HG03378 (cell line): ENCODE data around the gene DAAM1.
A peak's percentile ranks its signal among the peaks of the same experiment; 100 is the strongest.

ENCODE experiments used
- ATAC-seq: cut with Tn5 transposase; IDR thresholded peaks from one replicate; pipeline ENCODE4 v1.9.1; 2021; ENCODE audit warnings: mild to moderate bottlenecking, moderate library complexity; ENCODE audit not compliant: unreplicated experiment

The DAAM1 gene

GRCh38 chr14:59336706-59337105, 148.2 kb downstream of the DAAM1 start:
- ATAC-seq: no peak

- ATAC-seq: no peak
Measured at GRCh38 chr14:59337141-59337611, 148.7 kb downstream of the DAAM1 start.

GRCh38 chr14:59338761-59339160, 150.3 kb downstream of the DAAM1 start:
- ATAC-seq: no peak

- ATAC-seq: no peak
Measured at GRCh38 chr14:59339524-59340330, 151.3 kb downstream of the DAAM1 start.

GRCh38 chr14:59341858-59342477, 153.5 kb downstream of the DAAM1 start:
- no peak for ATAC-seq

- no peak for ATAC-seq
Measured at GRCh38 chr14:59342516-59343484, 154.3 kb downstream of the DAAM1 start.

GRCh38 chr14:59343585-59343984, 155.1 kb downstream of the DAAM1 start:
- ATAC-seq: no peak

- ATAC-seq: no peak
Measured at GRCh38 chr14:59344016-59344415, 155.5 kb downstream of the DAAM1 start.

- no peak for ATAC-seq
Measured at GRCh38 chr14:59344691-59345455, 156.4 kb downstream of the DAAM1 start.

GRCh38 chr14:59346329-59346728, 157.9 kb downstream of the DAAM1 start:
- no peak for ATAC-seq

- no peak for ATAC-seq
Measured at GRCh38 chr14:59346796-59347510, 158.5 kb downstream of the DAAM1 start.

- no peak for ATAC-seq
Measured at GRCh38 chr14:59347511-59347900, 159.0 kb downstream of the DAAM1 start.

- no peak for ATAC-seq
Measured at GRCh38 chr14:59347915-59348314, 159.4 kb downstream of the DAAM1 start.

GRCh38 chr14:59349258-59349701, 160.8 kb downstream of the DAAM1 start:
- no peak for ATAC-seq

GRCh38 chr14:59352961-59353360, 164.5 kb downstream of the DAAM1 start:
- no peak for ATAC-seq

- no peak for ATAC-seq
Measured at GRCh38 chr14:59354666-59355065, 166.2 kb downstream of the DAAM1 start.

GRCh38 chr14:59355091-59355490, 166.6 kb downstream of the DAAM1 start:
- no peak for ATAC-seq

- ATAC-seq: peak; percentile 22
Measured at GRCh38 chr14:59356312-59356711, 167.8 kb downstream of the DAAM1 start.

GRCh38 chr14:59356767-59357166, 168.3 kb downstream of the DAAM1 start:
- ATAC-seq: peak; percentile 74

- ATAC-seq: no peak
Measured at GRCh38 chr14:59358102-59358501, 169.6 kb downstream of the DAAM1 start.
